ENCODE data around the gene RHBDL2. TPM values are rescaled to one million over a fixed set of nuclear protein-coding genes. Genes with fewer than 3 reads are reported as not detected.

RHBDL2 gene
- total RNA-seq, 1 donor from 2014 or later: not detected

DNA sequence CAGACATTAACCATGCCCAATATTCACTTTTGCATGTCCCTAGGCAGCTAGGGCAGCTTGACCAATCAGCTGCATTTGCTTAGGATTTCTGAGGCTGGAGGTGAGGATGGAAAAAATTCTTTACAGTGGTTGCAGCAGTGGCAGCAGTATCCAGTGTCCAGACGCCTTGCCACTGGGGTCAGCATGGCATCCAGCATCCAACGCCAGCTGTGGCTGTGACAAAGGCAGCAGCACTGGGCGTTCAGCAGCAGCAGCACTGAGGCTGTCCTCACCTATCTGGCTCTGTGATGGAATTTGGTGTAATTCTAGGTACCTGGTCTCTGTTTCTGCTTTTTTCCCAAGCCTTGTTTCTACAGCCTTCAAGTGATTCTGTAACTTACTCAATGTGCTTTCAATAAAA is 15.5 kb downstream of the RHBDL2 start:
- TF ChIP-seq, protein P1, sequence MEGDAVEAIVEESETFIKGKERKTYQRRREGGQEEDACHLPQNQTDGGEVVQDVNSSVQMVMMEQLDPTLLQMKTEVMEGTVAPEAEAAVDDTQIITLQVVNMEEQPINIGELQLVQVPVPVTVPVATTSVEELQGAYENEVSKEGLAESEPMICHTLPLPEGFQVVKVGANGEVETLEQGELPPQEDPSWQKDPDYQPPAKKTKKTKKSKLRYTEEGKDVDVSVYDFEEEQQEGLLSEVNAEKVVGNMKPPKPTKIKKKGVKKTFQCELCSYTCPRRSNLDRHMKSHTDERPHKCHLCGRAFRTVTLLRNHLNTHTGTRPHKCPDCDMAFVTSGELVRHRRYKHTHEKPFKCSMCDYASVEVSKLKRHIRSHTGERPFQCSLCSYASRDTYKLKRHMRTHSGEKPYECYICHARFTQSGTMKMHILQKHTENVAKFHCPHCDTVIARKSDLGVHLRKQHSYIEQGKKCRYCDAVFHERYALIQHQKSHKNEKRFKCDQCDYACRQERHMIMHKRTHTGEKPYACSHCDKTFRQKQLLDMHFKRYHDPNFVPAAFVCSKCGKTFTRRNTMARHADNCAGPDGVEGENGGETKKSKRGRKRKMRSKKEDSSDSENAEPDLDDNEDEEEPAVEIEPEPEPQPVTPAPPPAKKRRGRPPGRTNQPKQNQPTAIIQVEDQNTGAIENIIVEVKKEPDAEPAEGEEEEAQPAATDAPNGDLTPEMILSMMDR (IDR thresholded peaks at IDR 0.05; ENCODE audit: unreplicated experiment): no peak
- H3K27ac Mint-ChIP-seq: no peak overlapping the region
- no peak overlapping the region for H3K4me3 Mint-ChIP-seq
- H3K9me3 Mint-ChIP-seq: no peaks in the 10 kb centered on the region
- H3K4me1 Mint-ChIP-seq: no peaks in the 10 kb centered on the region
- H3K27me3 Mint-ChIP-seq (ENCODE audit: low read depth): no peaks in the 10 kb centered on the region
- no peaks in the 10 kb centered on the region for H3K36me3 Mint-ChIP-seq
- no peak for DNase-seq (ENCODE audit: low spot score in 2 of 2, unreplicated experiment in 2 of 2)

DNA sequence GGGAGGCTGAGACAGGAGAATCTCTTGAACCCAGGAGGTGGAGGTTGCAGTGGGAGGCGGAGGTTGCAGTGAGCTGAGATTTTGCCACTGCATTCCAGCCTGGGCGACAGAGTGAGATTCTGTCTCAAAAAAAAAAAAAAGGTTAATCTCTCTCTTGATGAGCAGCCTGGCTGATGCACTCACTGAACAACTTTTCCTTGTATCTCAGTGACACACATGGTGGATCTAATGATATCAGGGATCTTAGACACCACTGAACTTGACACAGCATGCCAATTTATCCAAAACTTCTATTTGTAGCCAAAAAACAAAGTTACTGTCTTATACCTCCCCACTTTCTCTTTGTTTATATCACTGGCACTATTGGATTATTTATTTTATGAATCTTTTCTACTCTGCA is 16.2 kb downstream of the RHBDL2 start:
- H3K4me1 Mint-ChIP-seq: no peaks in the 10 kb centered on the region
- H3K9me3 Mint-ChIP-seq: no peaks in the 10 kb centered on the region
- DNase-seq (ENCODE audit: low spot score in 2 of 2, unreplicated experiment in 2 of 2): no peak
- no peaks in the 10 kb centered on the region for H3K27me3 Mint-ChIP-seq (ENCODE audit: low read depth)
- H3K27ac Mint-ChIP-seq: no peak overlapping the region
- H3K4me3 Mint-ChIP-seq: no peak overlapping the region
- TF ChIP-seq, protein P1 (IDR thresholded peaks at IDR 0.05; ENCODE audit: unreplicated experiment): no peak
- H3K36me3 Mint-ChIP-seq: no peaks in the 10 kb centered on the region

DNA sequence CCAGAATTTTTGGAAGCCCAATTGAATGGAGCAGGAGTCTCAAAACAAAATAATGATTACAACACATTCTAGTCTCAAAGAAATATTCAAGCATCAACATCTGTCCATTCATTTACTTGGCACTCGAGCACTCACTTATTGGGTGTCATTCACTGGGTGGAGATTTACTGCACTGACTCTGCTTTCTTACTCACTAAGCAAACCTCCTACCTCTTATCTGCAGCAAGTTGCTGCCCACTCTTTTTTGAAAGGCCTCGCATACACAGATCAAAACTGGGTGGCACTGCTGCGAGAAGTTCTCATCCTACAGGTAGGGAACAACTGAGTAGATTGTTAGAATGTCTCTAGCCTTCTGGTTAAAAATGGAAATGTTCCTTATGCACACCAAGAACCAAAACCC is 18.0 kb downstream of the RHBDL2 start:
- no peak for DNase-seq (ENCODE audit: low spot score in 2 of 2, unreplicated experiment in 2 of 2)
- Mint-ChIP-seq H3K27ac (no peak overlapping the region), H3K4me3 (no peak overlapping the region), H3K36me3 (no peaks in the 10 kb centered on the region), H3K9me3 (no peaks in the 10 kb centered on the region), H3K27me3 (ENCODE audit: low read depth) (no peaks in the 10 kb centered on the region), H3K4me1 (no peaks in the 10 kb centered on the region)
- TF ChIP-seq, protein P1 (IDR thresholded peaks at IDR 0.05; ENCODE audit: unreplicated experiment): no peak

DNA sequence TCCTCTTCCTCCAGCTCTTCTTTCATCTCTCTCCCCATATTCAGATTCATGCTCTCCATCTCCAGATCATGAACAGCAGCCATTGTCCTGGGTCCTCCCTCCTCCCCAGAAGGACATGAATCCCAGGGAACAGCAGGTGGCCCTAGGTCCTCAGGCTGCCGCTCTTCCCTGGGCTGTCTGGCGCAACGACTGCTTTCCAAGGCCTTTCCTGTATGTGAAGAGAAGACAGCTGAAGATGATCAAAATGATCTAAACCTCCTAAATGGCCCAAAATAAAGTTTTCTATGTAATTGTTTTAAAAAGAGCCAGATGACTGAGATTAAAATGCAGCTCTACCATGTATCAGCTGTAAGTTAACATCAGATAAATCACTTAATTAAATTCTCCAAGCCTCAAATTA is 22.5 kb downstream of the RHBDL2 start:
- no peaks in the 10 kb centered on the region for H3K27me3 Mint-ChIP-seq (ENCODE audit: low read depth)
- TF ChIP-seq, protein P1 (IDR thresholded peaks at IDR 0.05; ENCODE audit: unreplicated experiment): no peak
- H3K36me3 Mint-ChIP-seq: no peaks in the 10 kb centered on the region
- H3K4me3 Mint-ChIP-seq: no peak overlapping the region
- no peaks in the 10 kb centered on the region for H3K4me1 Mint-ChIP-seq
- DNase-seq (ENCODE audit: low spot score in 2 of 2, unreplicated experiment in 2 of 2): no peak
- no peak overlapping the region for H3K27ac Mint-ChIP-seq
- H3K9me3 Mint-ChIP-seq: no peaks in the 10 kb centered on the region

DNA sequence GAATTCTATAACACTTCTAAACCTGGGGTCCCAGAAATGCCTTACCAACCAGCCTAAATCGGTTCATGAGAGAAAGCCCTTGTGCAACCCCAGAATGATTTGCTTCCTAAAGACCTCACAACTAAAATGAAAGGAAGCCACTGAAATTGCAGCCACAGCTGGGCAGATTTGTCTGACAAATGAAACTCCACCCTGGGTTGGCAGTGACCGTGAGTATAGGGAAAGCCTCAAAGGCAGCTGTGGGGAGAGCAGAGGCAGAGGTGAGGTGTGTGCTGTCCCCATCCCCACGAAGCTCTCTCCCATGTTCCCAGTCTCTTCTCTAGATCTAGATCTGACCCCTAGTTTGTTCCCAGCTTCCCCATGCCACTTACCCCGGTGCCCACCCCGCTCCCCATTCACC is 23.1 kb downstream of the RHBDL2 start:
- Mint-ChIP-seq H3K27ac (no peak overlapping the region), H3K9me3 (no peaks in the 10 kb centered on the region), H3K4me1 (no peaks in the 10 kb centered on the region), H3K36me3 (no peaks in the 10 kb centered on the region), H3K4me3 (no peak overlapping the region), H3K27me3 (ENCODE audit: low read depth) (no peaks in the 10 kb centered on the region)
- TF ChIP-seq, protein P1 (IDR thresholded peaks at IDR 0.05; ENCODE audit: unreplicated experiment): no peak
- no peak for DNase-seq (ENCODE audit: low spot score in 2 of 2, unreplicated experiment in 2 of 2)

DNA sequence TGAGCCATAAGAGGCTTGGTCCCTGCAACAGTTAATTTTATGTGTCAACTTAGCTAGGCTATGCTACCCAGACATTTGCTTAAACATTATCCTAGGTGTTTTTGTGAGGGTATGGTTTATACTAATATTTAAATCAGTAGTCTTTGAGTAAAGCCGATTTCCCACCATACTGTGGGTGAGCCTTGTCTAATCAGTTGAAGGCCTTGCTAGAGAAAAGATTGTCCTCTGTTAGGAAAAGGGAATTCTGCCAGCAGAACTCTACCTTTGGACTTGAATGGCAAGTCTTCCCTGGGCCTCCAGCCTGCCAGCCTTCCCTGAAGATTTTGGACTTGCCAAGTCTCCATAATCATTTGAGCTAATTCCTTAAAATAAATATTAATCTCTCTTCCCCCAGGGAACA is 23.9 kb downstream of the RHBDL2 start:
- no peaks in the 10 kb centered on the region for H3K36me3 Mint-ChIP-seq
- TF ChIP-seq, protein P1 (IDR thresholded peaks at IDR 0.05; ENCODE audit: unreplicated experiment): no peak
- DNase-seq (ENCODE audit: low spot score in 2 of 2, unreplicated experiment in 2 of 2): no peak
- H3K4me3 Mint-ChIP-seq: no peak overlapping the region
- no peak overlapping the region for H3K27ac Mint-ChIP-seq
- H3K27me3 Mint-ChIP-seq (ENCODE audit: low read depth): no peaks in the 10 kb centered on the region
- H3K4me1 Mint-ChIP-seq: no peaks in the 10 kb centered on the region
- H3K9me3 Mint-ChIP-seq: no peaks in the 10 kb centered on the region
